ENCODE measurements around the gene SVIL.
"Not testable (repeated sequence)": the region's sequence is repeated elsewhere in the genome, so short reads cannot be mapped to it uniquely, and the experiment has no call there.

Gene SVIL

DNA sequence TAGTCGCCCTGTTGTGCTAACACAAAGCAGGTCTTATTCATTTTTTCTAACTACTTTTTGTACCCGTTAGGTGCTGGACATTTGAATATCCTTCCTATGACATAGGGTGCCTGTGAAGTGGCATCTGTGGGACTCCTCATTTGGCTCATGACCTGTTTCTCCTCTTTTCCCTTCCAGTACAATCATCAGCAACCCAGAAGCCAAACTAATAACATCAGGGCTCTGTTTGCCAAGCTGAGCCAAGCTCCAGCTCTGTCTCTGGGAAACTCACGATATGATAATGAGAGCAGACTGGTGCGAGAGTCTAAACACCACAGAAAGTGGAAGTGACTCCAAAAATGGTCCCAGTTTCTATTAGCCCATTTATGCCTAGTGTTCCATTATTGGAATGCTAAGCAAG, 92.0 kb downstream of the SVIL start:
- no peak for DNase-seq

- DNase-seq: peak in 1 of 51 donors; percentile 10
Observed at GRCh38 chr10:29541422-29542210, 93.2 kb downstream of the SVIL start.

DNA sequence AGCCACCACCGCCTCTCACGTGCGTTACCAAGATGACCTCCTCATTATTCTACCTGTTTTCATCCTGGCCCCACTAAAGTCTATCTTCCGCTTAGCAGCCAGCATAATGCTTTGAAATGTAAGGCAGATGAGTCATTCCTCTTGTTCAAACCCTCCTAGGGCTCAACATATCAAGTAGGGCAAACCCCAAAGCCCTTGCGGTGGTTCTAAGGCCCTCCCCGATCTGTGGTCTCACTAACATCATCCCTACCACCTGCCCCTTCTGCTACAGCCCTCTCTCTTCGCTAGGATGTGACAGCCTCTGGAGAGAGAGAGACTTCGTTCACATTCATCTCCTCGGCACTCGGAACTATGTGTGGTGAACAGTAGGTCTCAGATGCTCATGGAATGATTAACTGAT, 94.8 kb downstream of the SVIL start:
- no peak for DNase-seq

GRCh38 chr10:29539412-29539811, 95.4 kb downstream of the SVIL start:
- DNase-seq: no peak

DNA sequence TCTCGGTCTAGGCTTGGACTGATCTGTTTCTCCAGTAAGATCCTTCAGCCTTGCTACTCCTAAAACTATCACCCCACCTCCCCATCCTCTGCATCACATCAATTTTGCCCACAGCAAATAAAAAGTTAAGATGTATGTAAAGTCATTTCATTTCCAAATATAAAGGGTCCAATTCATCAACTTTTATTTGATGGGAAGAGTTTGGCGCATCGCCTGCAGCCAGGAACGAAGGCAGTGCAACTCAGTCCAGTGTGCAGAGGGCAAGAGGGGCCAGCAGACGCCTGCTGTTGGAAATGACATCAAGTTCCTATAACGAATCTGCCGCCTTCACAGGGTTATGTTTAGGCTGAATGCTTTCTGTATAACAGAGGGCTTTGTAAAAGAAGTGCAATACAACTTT, 97.0 kb downstream of the SVIL start:
- no peak for DNase-seq

- not testable (repeated sequence) for DNase-seq
Observed at GRCh38 chr10:29536691-29537090, 98.1 kb downstream of the SVIL start.

GRCh38 chr10:29535778-29536453, 98.9 kb downstream of the SVIL start:
- DNase-seq: no peak

- DNase-seq: peak in 37 of 51 donors; percentile 3 to 77 (median 46)
Observed at GRCh38 chr10:29535012-29535777, 99.6 kb downstream of the SVIL start.

DNA sequence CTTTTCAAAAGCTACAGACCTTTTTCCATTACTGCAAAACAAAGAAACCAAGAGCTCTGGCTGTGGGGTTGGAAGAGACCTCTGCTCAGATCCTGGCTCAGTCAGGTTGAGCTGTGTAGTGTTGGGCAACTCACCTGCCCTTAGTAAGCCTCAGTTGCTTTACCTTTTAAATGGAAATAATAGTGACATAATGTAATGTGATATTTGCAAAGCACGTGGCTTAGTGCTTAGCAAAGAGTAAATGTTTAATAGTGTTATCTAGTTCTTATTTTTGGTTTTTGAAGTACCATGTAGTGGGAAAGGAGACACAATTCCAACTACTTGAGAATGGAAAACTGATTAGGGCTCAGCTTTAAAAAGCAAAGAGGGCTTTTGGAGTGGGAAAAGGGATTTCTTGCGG, 100.2 kb downstream of the SVIL start:
- no peak for DNase-seq

- DNase-seq: no peak
Observed at GRCh38 chr10:29533696-29534285, 101.0 kb downstream of the SVIL start.

DNA sequence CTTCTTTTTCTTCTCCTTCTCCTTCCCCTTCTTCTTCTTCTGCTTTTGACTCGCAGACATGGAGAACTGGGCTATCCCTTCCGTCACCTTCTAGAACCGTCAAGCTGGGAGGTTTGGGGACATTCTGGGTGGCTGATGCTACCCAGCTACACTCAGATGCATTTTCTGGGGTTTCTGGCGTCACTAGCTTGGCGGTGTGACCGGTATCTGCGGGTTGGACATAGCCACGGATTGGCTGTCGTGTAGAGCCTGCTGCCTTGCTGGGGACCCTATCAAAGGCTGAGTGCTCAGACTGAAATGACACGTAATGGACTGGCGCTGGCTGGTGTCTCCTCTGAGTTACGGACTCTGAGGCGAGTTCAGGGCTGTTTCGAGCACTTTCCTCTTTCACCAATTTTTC, 101.7 kb downstream of the SVIL start:
- DNase-seq: no peak

DNA sequence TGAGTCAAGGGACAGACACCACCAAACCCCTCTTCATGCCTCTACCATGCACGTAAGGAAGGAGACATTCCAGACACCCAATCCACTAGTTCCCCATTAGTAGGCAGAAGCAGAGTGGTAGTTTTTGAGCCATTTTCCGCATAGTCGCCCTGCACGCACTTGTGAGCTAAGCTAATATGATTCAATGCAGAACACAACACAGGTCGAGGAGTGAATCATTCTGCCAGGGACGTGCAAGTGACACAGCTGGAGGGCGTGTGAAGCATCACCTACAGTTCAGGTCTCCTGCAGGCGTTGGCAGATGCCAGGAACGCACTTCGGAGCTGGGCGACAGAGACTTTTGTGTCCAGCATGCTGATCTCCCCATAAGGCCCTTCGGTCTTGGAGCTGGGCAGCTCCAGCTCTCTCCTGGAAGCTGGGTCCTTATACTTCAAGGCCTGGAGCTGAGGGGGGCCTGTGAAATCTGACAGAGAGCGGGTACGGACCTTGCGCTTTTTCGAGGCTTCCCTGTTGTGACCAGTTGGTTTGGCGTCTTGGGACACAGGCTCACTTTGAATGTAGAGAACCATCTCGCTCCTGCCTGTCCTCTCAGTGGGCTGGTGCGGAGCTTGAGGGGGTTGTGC, 102.4 kb downstream of the SVIL start:
- no peak for DNase-seq

DNA sequence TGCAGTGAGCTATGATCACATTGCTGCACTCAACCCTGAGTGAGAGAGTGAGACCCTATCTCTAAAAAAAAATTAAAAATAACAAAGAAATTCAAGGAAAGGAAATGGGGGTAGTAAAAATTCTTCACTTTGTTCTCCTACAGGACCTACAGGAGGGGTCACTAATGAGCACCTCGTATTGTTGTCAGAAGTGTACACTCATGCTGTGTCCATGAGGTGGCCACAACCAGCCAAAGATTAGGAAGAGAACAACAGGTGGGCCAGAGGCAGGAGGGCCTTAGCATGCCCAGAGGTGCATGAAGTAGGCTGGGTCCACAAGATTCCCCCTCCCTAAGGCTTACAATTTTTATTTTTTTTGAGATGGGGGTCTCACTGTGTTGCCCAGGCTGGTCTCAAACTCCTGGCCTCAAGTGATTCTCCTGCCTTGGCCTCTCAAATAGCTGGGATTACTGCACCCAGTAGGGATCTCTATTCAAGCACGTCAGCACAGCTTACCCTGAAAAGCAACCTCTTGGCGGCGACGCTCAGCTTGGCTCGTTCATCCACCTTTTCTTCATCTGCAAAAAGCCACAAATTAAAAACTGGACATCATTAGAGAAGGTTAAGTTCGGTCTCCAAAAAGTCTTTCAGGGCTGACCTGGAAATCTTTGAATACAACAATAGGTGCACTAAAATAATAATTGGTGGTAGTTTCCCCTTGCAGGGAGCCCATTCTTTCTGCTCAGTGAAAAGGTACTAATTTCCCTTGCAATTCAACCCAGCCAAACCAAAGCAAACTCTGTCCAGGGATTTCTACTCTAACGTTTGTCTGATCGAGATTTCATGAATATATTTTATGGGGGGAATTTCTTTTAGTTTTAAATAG, 104.4 kb downstream of the SVIL start:
- DNase-seq: no peak

DNA sequence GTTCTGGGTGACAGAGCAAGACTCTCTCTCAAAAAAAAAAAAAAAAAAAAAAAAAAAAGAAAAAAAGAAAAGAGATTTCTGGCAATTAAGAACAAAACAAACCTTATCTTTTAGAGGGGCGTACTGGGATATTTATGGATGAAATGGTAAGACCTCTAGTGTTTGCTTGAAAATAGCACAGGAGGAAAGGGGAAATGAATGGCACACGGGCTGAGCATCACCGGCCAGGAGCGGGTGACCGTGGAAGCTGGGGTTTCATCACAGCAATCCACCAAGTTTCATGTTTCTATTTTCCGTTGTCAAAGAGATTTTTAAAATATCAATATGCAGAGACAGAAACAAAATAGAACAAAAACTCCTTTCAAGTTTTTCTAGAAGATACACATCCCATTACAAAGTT, 105.6 kb downstream of the SVIL start:
- no peak for DNase-seq

GRCh38 chr10:29525762-29526161, 109.0 kb downstream of the SVIL start:
- DNase-seq: no peak

DNA sequence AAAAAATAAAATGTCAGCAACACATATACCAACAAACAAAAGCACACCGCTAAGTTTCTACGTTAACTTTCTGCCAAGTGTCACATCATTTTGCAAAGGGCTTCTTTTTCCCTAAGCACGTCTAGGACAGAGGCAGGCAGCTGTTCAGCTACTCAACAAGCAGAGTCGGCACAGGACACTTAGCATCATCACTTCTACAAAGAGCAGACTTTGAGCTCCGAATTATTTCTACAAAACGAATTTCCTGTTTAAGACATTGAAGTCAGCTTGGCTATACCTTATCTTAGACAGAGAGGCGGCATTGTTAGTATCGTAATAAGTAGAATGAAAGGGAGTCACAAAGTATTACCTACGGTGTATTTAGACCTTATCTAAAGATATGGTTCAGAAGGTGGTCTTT, 110.1 kb downstream of the SVIL start:
- no peak for DNase-seq

- DNase-seq: no peak
Observed at GRCh38 chr10:29524294-29524693, 110.5 kb downstream of the SVIL start.

GRCh38 chr10:29522918-29523317, 111.9 kb downstream of the SVIL start:
- DNase-seq: no peak

DNA sequence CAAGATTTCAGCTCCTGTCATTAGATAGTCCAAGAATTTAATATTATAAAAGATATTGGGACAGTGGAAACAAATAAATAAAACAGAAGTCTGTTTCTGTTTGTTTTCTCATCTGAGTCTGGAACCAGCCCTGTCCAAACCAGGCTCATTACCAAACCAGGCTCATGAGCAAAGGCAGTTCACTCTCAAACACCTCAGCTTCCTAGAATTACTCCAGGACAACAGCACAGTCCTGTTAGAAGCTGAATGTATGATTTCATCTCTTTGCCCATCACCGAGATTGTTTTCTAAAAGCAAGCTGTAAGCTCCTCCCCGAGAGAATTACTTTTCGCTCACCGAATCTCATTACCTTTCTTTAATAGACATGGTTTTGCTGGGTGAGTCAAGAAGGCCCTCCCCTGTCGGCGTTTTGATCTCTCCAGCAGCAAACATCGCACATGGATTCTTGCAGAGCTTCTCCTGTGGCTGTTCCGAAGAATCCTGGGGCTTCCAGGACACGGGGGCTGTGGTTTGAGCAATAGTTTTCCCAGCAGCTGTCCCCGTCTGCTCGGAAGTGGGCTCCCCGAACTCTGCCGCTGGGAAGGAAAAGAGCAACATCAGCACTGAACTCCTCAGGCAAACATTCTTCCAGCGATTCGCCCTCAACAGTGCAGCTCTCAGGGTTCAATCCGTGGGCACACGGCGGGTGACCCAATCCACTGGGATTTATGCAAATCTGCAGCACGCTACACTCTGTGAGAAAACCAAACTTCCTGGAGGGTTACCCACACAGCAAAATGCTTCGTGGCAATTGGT, 112.5 kb downstream of the SVIL start:
- DNase-seq: no peak

GRCh38 chr10:29519659-29520058, 115.1 kb downstream of the SVIL start:
- DNase-seq: no peak

Measured in hypothalamus (tissue), 51 donors.